Pancreas (tissue), 10 donors: ENCODE measurements around the gene RABGAP1L. TPM values are rescaled to one million over a fixed set of nuclear protein-coding genes. Genes with fewer than 3 reads are reported as not detected.
"Not testable (repeated sequence)": the region's sequence is repeated elsewhere in the genome, so short reads cannot be mapped to it uniquely, and the experiment has no call there.

Source experiments
- ATAC-seq, 4 donors: fragments of 200-7000 bp; cut with Tn5 transposase; one replicate each; pipeline versions ENCODE4 v1.8.0 to v1.9.1; 2020; ENCODE audit warnings: mild to moderate bottlenecking in 4 of 4, moderate library complexity in 4 of 4
- DNase-seq, 6 donors: peaks; one replicate each; pipeline ENCODE4 v3.0.0-alpha.2; 2020
- FAIRE-seq: peaks from 2 replicates; lab custom pipeline; 2012; peaks lifted over from hg19 to GRCh38; lab: Jason Lieb, UNC
- H3K27ac ChIP-seq, 4 donors: fragments of 200-600 bp; sonication (generic); 1 replicate in 3 of 4; 2 replicates in 1 of 4; pipeline versions ENCODE4 v1.5.0 to v1.8.0; 2020
- H3K27me3 ChIP-seq, 4 donors: fragments of 200-600 bp; one replicate each; pipeline ENCODE4 v1.8.0; 2021
- H3K36me3 ChIP-seq, 3 donors: fragments of 200-600 bp; sonication (generic) in 1 of 3; one replicate each; pipeline versions ENCODE4 v1.5.0 to v1.8.0; 2020 to 2021
- H3K4me1 ChIP-seq, 3 donors: fragments of 200-600 bp; one replicate each; pipeline ENCODE4 v1.8.0; 2021
- H3K4me3 ChIP-seq, 4 donors: fragments of 200-600 bp; sonication (generic) in 2 of 4; one replicate each; pipeline versions ENCODE4 v1.5.0 to v1.8.0; 2020 to 2021
- H3K9me3 ChIP-seq, 4 donors: fragments of 200-600 bp; one replicate each; pipeline ENCODE4 v1.8.0; 2021
- CTCF ChIP-seq, 4 donors: fragments of 200-600 bp; sonication (generic) in 3 of 4; IDR thresholded peaks; one replicate each; pipeline versions ENCODE4 v1.5.0 to v1.8.0; 2021; ENCODE audit warnings: antibody characterized with exemption in 4 of 4
- WGBS, 2 donors: extraction: QIAGEN DNeasy Blood & Tissue Kit; methylation state at CpG; one replicate each; pipeline ENCODE4 v1.1.7; 2013; 5-methylcytosine and 5-hydroxymethylcytosine counted together
- intact Hi-C, 3 donors: fragments of 100-400 bp; cut with DNase I; formaldehyde crosslinking; loops; one replicate each; pipeline versions ENCODE4 v1.11.1 to v1.14.2; 2022
- polyA plus RNA-seq, 2 donors: library from polyadenylated mRNA; stranded (reverse); fragments of 200-250 nt; gene quantifications; one replicate each; pipeline ENCODE4 v1.2.3, GENCODE V29; 2013
- total RNA-seq, 6 donors: library from RNA; stranded (reverse); fragmentation: NEBNext Ultra II Directional in 4 of 6; extraction: Animal tissue kit (Norgen Biotek cat#: 25700) in 4 of 6; gene quantifications; one replicate each; pipeline versions ENCODE4 v1.2.1 to v1.2.4, GENCODE V29; 2021 to 2023
- donor health status: healthy with polysubstance abuse.
- donor health status: DM: no; HTN: no; CAD: no; lungs with moderate emphysema.
- donor health status: DM: no; HTN: no; CAD: no.
- donor health status: control.
- donor health status: control.
- donor health status: Bipolar disorder and iron deficiency.
- donor health status: DM: yes; HTN: yes; CAD: no.
- donor health status: DM: no; HTN: no; CAD: no.
- donor health status: DM: no; HTN: no; CAD: no.
- donor health status: DM: yes; HTN: yes; CAD: no.

Gene RABGAP1L
- total and polyA plus RNA-seq, 8 donors: 13.9 to 64.8 (median 36.1) TPM

DNA sequence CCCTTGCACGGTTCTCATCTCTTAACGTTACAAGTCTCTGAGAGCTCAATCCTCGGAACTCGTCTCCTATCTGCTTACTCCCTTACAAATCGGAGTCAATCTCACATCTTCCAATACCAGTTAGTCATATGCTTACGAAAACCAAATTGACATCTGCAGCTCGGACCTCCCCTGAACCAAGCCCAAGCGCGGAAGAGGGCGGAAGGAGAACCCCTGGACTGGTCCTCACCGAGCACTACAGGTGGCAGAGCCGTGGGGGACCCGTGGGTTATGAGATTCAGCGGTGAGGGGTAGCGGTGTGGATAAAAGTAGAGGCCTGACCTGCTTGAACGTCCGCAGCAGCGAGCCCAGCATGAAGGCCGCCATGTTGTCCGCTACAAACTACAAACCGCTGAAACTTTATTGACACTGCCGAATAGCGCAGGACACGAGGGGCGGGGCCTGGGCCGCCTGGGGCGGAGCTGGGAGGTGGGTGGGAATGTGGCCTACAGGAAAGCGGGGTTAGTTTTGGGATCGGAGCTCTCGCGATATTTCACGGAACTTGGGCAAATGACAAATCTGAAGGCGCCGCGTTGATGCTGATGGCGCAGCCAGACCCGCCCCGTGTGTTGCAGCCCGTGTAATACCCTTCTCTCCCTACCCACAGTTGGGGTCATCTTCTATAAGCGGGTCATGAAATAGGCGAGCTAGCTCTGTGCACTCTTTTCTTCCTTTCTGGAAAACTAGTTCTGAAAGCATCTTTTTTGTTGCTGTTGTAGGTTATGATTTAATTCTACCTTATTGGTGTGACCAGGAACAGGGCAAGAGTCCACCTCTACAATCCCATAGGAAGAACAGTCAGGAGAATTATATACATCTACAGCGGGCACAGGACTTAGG is 864.0 kb downstream of the RABGAP1L start, which contains the start of gene MRPS14:
MRPS14 (minus strand) TSS at position 383 of the 879 bp plus-strand sequence; CDS start at position 366, 17 bp downstream.
- no peak for TF ChIP-seq CTCF (IDR thresholded peaks at IDR 0.05)
- intact Hi-C loops: no loop called here
- 3 to 4% methylated on average over 42 of the region's 42 CpGs for WGBS, 2 donors
- H3K27ac ChIP-seq: peak within 1 kb of the TSS; percentile 46 to 83 (median 64)
- no peaks in the 10 kb centered on the region for H3K9me3 ChIP-seq
- peak; percentile 99 for ATAC-seq
- H3K4me3 ChIP-seq: peak within 1 kb of the TSS; percentile 53 to 91 (median 78)
- peaks cover 0 to 4% (median 0%) of the 10 kb centered on the region in 3 donors for H3K36me3 ChIP-seq
- peak; percentile 98 to 99 (median 98) for DNase-seq
- no peaks in the 10 kb centered on the region for H3K27me3 ChIP-seq
- FAIRE-seq: peak; percentile 93
- peaks cover 0 to 10% (median 0%) of the 10 kb centered on the region in 3 donors for H3K4me1 ChIP-seq

DNA sequence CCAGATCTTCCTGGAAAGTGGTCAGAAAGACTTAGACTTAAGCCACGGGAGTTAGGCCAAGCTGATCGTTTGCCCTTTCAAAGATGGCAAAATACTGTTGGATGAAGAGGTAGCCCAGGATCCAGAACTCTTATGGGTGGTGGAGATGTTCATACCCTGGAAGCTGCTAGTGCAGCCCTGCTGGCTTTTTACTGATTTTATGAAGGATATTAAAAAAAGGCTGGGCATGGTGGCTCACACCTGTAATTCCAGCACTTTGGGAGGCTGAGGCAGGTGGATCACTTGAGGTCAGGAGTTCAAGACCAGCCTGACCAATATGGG is 864.6 kb downstream of the RABGAP1L start:
- H3K36me3 ChIP-seq, ATAC-seq, H3K27me3 ChIP-seq, DNase-seq, H3K9me3 ChIP-seq, FAIRE-seq, intact Hi-C loops: not testable (repeated sequence)
- peak overlapping the region; percentile 2 to 83 (median 64) for H3K27ac ChIP-seq
- 93 to 94% methylated on average over 2 of the region's 2 CpGs for WGBS, 2 donors
- peaks cover 3 to 16% (median 4%) of the 10 kb centered on the region in 3 donors for H3K4me1 ChIP-seq
- H3K4me3 ChIP-seq: peak overlapping the region in 3 of 4 donors; percentile 53 to 91 (median 77)

DNA sequence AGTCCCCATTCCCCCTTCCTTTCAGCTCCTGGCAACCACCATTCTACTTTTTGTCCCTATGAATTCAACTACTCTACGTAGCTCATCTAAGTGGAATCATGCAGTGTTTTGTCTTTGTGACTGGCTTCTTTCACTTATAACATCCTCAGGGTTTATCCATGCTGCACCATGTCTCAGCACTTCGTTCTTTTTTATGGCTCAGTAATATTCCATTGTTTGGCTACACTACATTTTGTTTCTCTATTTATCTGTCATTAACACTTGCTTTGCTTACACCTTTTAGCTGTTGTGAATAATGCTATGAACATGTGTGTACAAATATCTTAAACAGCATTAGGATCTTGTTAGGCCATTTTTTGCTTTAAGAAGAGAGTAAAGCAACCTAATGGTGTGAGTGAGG is 865.5 kb downstream of the RABGAP1L start:
- DNase-seq (no peak), FAIRE-seq (no peak), ATAC-seq (no peak)
- H3K9me3 ChIP-seq: no peaks in the 10 kb centered on the region
- no peak overlapping the region for H3K27ac ChIP-seq
- H3K36me3 ChIP-seq: no peaks in the 10 kb centered on the region
- peaks cover 6 to 19% (median 9%) of the 10 kb centered on the region in 3 donors for H3K4me1 ChIP-seq
- intact Hi-C loops: no loop called here
- no peak overlapping the region for H3K4me3 ChIP-seq
- TF ChIP-seq CTCF (IDR thresholded peaks at IDR 0.05): no peak
- 87 to 98% methylated on average over 2 of the region's 2 CpGs for WGBS, 2 donors
- no peaks in the 10 kb centered on the region for H3K27me3 ChIP-seq

DNA sequence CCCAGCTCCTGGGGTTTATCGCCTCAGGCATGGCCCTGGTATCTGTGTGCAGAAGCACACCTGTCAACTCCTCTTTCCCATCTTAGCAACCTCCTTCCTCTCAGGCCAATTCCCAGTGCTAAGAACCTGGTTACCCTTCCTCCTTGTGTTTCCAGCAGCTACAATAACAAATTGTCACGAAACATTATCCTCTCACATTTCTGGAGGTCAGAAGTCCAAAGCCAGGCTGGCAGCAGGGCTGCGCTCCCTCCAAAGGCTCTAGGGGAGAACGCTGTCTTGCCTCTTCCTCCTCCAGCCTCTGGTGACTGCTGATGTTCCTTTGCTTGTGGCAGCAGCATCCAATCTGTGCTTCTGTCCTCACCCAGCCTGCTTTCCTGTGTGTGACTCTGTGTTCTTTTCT is 874.6 kb downstream of the RABGAP1L start:
- intact Hi-C loops: loop anchor here in 1 of 3 donors (5.0 kb wide), 1 partner anchor 88 kb away; no protein-coding TSS in a partner anchor
- no peaks in the 10 kb centered on the region for H3K9me3 ChIP-seq
- H3K36me3 ChIP-seq: no peaks in the 10 kb centered on the region
- no peak overlapping the region for H3K27ac ChIP-seq
- TF ChIP-seq CTCF (IDR thresholded peaks at IDR 0.05): no peak
- DNase-seq (no peak), ATAC-seq (no peak), FAIRE-seq (no peak)
- 75 to 85% methylated on average over 4 of the region's 4 CpGs for WGBS, 2 donors
- H3K4me3 ChIP-seq: no peak overlapping the region
- H3K27me3 ChIP-seq: no peaks in the 10 kb centered on the region
- H3K4me1 ChIP-seq: peaks cover 3 to 5% (median 3%) of the 10 kb centered on the region in 3 donors

- Histone ChIP-seq H3K9me3 (no peaks in the 10 kb centered on the region), H3K4me3 (no peak overlapping the region), H3K27ac (no peak overlapping the region), H3K27me3 (no peaks in the 10 kb centered on the region), H3K4me1 (no peaks in the 10 kb centered on the region), H3K36me3 (no peaks in the 10 kb centered on the region)
- FAIRE-seq (no peak), ATAC-seq (no peak), DNase-seq (no peak)
- TF ChIP-seq CTCF (IDR thresholded peaks at IDR 0.05): no peak
- WGBS, 2 donors: 55 to 57% methylated on average over 2 of the region's 2 CpGs
- intact Hi-C loops: loop anchor here in 1 of 3 donors (5.0 kb wide), 1 partner anchor 88 kb away; no protein-coding TSS in a partner anchor
Observed at GRCh38 chr1:175034775-175035174, 875.5 kb downstream of the RABGAP1L start.
